Measurements from ENCODE around the gene GRIK5.
"Not testable (repeated sequence)": the region's sequence is repeated elsewhere in the genome, so short reads cannot be mapped to it uniquely, and the experiment has no call there.

Gene GRIK5

DNA sequence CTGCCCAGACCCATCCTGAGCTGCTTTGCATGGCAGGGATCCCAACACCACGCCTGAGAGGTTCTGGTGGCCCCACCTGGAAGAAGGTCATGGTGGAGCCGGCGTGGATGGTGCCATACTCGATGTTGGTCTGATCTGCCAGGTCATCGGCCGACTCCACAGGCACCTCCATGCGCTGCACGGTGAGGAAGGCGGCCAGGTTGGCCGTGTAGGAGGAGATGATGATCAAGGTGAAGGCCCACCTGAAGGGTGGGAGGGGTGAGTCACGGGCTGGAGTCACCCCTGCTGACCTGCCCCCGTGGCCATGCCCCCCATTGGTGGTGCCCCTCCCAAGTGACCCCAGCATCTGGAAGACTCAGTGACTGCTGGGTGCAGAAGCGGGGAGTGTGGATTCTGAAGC, 63.4 kb downstream of the GRIK5 start:
- no peak for DNase-seq

DNA sequence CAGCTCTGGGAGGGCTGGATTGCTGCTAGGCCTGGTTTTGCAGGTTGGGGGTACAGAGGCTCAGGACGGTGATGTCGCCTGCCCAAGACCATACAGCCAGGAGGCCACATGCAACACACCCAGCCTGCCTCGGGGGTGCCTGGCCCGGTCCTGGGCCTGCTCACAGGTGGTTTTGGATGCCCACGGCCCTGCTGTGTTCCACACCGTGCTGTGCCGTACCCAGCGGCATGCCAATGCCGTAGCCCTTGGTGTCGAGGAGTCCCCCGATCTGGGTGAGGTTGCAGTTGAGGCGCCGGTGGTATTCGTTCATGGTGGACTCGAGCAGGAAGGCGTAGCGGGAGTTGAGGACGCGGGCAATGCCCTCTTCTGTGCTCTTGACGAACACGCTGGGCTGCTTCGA, 64.5 kb downstream of the GRIK5 start:
- no peak for DNase-seq

DNA sequence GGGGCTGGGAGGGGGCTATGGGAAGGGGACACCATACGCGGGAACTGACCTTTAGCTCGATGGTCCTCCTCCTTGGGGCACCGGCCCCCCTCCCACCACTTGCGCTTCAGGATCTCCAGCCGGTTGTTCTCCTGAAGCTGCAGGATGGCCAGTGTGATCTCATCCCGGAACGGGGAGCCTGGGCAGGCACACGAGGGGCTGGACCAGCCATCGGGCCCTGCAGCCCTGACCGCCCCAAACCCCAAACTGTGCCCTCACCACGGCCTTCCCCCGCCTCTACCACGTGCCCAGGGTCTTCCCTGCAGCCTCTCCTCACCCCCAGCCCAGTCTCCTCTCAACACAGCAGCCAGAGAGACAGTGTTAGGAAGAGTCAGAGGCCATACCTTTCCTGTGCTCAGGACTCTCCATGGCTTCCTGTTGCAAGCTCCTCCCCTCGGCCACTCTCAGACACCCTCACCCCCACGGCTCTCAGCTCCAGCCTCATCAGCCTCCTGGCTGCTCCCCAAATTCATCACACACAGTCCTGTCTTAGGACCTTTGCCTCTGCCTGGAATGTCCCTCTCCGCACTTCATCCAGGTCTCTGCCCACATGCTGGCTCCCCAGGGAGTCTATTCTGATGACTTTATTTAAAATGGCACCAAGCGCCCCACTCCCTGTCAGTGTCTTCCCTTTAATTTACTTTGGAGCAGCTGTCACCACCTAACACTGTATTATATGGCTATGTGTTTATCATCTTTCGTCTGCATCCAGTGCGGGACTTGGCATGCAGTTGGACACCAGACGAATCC, 66.3 kb downstream of the GRIK5 start:
- DNase-seq: no peak

DNA sequence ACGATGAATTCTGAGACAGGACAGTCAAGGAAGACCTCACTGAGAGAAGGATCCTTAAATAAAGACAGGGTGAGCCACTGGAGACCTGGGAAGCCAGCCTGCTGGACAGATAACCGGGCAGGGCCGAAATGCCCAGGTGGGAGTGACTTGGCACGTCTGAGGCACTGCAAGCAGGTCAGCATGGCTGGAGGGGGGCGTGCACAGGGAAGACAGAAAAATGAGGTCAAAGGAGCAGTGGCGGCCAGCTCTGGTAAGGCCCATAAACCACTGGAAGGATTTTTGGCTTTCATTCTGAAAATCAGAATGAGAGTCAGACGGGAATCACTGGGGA, 70.2 kb downstream of the GRIK5 start:
- no peak for DNase-seq

DNA sequence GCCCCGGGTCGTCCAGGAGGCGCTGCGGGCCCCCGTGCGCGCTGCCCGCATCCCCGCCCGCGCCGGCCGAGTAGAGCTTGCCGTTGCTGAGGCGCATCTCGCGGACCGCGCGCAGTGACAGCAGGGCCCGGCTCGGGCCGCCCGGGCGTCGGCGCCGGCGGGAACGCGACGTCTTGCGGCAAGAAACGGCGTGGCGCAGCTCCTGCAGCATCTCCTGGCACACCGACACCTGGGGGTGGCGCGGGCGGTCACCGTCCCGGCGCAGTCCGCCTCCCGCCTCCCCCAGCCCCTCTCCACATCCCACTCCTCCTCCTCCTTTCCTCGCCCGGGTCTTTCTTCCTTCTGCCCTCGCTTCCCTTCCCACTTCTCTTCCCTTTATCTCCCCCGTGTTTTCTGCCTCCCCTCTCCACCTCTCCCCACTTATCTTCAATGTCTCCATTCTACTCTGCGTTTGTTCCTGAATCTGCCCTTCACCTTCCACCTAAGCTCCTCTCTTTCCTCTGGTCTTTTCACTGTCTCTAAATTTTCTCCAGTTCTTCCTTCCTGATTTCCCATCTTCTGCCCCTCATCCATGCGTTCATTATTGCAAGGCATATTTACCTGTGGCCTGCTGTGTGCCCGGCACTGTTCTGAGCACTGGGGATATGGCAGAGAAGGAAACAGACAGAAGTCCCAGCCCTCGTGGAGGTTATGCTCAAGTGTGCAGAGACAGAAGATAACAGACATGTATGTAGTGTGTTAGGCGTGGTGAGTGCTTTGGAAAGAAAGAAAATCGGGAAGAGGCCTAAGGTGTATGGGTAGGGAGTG, 70.7 kb downstream of the GRIK5 start:
- DNase-seq: peak; percentile 40

GRCh38 chr19:41998246-41999020, 71.6 kb downstream of the GRIK5 start:
- peak; percentile 72 for DNase-seq

DNA sequence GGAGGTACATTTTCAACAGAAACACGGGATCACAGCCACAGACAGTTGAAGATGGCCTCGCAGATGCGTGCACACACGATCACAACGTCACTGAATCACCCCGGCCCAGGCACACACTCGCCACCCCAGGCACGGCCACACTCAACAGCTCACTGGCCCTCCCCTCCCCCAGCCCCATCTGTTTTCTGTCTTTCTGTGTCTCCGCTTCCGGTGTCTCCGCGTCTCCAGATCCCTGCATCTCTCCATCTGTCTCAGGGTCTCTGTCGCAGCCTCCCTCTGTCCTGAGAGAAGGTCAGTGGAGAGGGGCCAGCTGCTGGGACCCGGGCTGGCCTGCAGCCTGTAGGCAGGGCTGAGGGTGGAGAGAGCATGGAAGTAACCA, 72.2 kb downstream of the GRIK5 start:
- no peak for DNase-seq

- peak; percentile 52 for DNase-seq
Measured at GRCh38 chr19:41997121-41997850, 72.7 kb downstream of the GRIK5 start.

DNA sequence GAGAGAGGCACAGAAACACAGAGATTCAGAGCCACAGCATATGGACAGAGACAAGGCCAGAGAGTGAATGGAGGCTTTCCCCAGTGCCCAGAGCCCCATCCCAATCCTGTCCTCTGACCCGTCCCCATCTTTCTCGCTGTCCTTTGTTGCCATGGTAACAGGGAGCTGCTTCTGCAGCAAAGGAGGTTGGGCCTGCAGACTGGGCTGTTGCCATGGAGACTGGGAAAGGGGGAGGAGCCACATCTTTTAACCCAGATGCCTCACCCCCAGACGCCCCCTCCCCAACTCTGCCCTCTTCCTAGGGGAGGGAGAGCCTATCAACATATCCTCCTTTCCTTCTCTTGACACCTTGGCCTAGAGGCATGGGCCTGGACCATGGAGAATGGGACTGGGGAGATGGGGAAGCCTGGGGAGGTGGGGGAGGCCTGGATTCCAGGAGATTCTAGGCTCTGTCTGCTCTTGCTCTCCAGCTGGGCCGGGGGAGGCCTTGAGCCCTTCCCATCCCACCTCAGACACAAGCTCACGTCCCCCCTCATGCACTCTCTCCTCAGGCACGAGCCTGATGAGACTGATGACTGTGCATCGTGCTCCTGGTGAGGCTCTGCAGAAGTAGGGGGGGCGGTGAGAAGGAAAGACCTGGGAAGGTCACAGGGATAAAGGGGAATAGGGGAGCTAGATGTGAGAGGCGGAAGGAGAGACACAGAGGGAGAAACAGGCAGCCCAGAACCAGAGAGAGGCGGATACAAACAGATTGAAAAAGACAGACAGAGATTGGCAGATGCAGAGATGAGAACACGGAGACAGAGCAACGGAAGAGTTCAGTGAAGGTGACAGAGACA, 73.8 kb downstream of the GRIK5 start:
- no peak for DNase-seq

DNA sequence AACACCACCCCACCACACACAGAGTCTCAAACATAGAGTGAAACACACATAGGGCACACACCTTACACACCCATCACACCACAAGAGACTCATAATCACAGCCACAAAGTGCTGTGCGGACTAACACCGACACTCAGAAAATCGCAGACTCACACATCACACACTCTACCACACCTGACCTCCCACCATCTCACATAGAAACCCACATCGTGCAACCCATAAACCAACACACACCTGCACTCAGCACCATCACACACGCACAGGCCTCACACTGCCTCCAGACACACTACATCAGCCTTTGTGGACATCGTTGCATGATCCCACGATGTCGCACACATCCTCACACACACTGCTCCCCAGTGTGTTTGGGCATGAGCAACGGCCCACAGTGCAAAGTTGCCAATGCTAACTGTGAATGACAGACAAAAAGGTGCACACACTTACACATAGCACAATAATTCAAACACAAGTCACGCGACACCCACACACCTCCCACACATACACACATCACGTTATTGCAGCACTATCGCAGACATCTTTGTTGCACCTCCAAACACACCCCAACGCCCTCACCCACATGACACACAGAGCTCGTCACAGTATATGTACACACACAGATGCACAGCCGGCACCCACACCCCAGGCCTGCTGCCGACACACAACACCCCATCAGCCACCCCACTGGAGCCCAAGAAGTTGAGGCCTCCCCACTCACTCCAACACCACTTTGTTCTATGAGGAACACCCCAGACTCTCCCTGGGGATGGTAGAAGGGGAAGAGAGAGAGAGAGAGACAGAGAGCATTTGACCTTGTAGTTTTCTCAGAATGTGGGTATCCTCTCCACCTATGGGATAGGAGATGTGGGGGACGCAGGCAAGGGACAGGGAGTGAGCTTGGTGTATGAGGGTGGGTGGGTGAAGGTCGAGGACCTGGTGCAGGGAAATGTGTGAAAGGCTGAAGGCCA, 74.7 kb downstream of the GRIK5 start:
- DNase-seq: no peak

- no peak for DNase-seq
Measured at GRCh38 chr19:41994521-41994971, 75.5 kb downstream of the GRIK5 start.

DNA sequence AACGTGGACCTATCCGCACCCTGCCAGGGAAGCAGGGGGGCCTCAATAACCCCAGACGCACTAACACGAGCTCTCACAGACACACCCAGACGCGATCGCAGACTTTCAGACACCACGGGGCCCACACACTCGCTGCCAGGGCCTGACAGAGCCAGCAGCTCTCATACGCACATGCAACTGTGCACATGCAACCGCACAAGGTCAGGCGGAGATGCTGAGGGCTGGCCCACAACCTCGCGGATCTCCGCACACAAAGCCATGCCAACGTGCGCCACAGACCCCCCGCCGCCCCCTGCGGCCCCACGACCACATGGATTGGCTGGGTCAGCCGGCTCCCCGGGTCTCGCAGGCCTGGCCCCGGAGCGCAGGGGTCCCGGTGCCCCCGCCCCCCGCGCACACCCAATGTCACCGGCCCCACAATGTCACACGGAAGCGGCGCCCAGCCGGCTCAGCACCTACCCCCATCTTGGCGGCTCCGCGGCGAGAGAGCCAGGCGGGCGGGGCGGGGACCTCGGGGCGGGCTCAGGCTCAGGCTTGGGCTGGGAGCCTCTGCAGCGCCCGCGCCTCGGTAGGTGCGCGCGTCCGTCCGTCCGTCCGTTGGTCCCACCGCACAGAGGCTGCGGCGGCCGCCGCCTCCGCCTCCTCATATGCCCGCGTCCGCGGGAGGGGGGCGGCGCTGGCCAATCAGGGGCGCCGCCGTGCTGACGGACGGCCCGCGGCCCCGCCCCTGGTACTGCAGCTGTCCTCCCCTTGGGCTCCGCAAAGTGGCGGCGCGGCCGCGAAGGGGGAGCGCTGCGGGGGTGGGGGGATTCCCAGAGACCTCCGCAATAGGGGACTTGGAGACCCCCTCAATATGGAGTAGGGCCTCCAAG, 76.2 kb downstream of the GRIK5 start, which contains the start of gene ATP1A3:
Gene ATP1A3 (minus strand): TSS at position 619 of the 872 bp plus-strand sequence. CDS start 154 bp downstream, at position 465.
- peak; percentile 63 for DNase-seq

DNA sequence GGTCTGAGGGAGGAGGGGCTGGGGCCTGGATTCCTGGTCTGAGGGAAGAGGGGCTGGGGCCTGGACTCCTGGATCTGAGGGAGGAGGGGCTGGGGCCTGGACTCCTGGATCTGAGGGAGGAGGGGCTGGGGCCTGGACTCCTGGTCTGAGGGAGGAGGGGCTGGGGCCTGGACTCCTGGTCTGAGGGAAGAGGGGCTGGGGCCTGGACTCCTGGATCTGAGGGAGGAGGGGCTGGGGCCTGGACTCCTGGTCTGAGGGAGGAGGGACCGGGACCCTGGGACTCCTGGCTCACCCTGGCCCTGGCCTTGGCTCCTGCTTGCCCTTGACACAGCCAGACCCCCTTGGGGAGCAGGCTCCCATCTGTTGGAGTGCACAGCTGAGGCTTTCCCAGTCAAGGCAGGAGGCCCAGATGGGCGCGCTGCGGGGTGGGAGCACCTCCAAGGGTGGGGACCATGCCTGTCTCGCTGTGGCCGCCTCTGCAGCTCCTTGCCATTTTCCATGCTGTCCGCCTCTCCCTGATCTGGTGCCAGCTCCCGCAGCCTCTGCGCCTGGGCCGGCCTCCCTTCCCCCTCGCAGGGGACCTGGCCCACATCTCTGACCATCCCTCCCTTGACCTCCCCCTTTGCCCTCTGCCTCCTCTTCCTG, 78.0 kb downstream of the GRIK5 start:
- DNase-seq: not testable (repeated sequence)

DNA sequence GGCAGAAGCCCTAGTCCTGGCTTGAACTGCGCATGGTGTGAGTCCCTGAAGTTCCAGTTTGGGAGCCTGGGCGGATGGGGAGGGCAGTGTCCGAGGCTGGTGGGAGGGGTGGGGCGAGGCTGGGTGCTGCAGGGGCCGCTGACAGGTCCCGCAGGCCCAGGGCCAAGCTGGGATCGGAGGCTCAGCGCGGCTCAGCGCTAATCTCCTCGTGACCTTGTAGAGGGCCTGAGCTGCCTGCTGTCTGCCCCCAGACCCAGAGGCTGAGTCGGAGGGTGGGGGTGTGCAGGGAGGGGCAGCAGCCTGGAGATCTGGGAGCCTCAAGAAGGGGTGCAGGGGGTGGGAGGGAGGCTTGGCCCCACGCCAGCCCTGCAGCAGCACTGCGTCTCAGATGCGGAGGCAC, 79.0 kb downstream of the GRIK5 start:
- DNase-seq: no peak

- no peak for DNase-seq
Measured at GRCh38 chr19:41990615-41991014, 79.4 kb downstream of the GRIK5 start.

- no peak for DNase-seq
Measured at GRCh38 chr19:41990028-41990427, 80.0 kb downstream of the GRIK5 start.

DNA sequence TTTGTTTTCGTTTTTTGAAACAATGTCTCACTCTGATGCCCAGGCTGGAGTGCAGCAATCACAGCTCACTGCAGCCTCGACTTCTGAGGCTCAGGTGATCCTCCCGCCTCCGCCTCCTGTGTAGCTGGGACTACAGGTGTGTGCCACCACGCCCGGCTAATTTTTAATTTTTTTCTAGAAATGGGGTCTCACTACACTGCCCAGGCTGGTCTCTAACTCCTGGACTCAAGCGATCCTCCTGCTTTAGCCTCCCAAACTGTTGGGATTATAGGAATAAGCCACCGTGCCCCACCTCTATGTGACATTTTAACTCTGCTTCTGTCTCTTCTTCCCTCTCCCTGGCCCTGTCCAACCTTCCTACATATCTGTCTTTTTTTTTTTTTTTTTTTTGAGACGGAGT, 81.1 kb downstream of the GRIK5 start:
- no peak for DNase-seq

DNA sequence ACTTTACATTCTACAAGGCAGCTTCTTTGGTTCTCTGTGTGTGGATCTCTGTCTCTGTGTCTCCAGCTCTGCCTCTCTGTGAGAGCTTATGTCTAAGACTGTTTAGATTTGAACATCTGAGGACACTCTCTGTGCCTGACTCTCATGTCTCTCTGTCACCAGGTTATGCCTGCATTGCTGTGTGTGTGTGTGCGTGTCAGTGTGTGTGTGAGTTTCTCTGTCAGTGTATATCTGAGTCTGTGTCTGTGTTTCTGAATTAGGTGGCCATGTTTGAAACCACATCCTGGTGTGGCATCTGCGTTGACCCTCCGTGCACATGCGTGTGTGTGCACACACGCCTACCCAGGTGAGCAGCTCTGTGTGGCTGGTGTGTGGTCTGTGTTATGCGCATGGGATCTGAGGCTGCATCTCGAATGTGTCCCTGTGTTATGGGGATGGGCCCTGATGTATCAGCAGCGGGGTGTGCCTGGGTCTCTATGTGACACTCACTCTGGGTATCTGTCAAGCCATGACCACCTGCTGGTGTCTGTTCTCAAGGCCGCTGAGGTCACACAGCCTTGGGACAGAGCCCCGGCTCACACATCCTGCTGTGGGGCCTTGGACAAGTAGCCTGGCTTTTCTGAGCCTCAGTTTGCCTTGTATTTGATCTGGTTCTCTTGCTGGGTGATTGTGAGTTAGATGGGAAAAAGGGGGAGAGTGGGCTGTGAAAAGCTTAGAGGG, 82.7 kb downstream of the GRIK5 start:
- DNase-seq: no peak

All from RPMI8226 (cell line).